Measurements from ENCODE around the gene SLC27A1.

SLC27A1 gene

GRCh38 chr19:17534767-17535166, 64.4 kb downstream of the SLC27A1 start:
- no peak for TF ChIP-seq CTCF (IDR thresholded peaks at IDR 0.05; ENCODE audit: insufficient read depth, low read length, missing control alignments)
- ChIA-PET POLR2A (no interaction called here), CTCF (interaction anchor here (1.3 kb wide), 1 partner anchor 12 kb away, joined by 3 read pairs; no protein-coding TSS in a partner anchor)
- DNase-seq (ENCODE audit: low read depth, low spot score): no peak
- no peak overlapping the region for H3K4me3 ChIP-seq (ENCODE audit: low read depth, low read length)

GRCh38 chr19:17536955-17537354, 66.6 kb downstream of the SLC27A1 start:
- no peak overlapping the region for H3K4me3 ChIP-seq (ENCODE audit: low read depth, low read length)
- ChIA-PET POLR2A (interaction anchor here (1.2 kb wide), 1 partner anchor 16 kb away, joined by 4 read pairs; no protein-coding TSS in a partner anchor), CTCF (interaction anchor here (0.9 kb wide), 1 partner anchor 24 kb away, joined by 4 read pairs; no protein-coding TSS in a partner anchor)
- TF ChIP-seq CTCF (IDR thresholded peaks at IDR 0.05; ENCODE audit: insufficient read depth, low read length, missing control alignments): no peak
- DNase-seq (ENCODE audit: low read depth, low spot score): no peak

GRCh38 chr19:17538684-17539237, 68.4 kb downstream of the SLC27A1 start:
- ChIA-PET CTCF (interaction anchor here (1.2 kb wide), 1 partner anchor 14 kb away, joined by 3 read pairs; no protein-coding TSS in a partner anchor), POLR2A (interaction anchor here (1.1 kb wide), 1 partner anchor 20 kb away, joined by 3 read pairs; no protein-coding TSS in a partner anchor)
- TF ChIP-seq CTCF (IDR thresholded peaks at IDR 0.05; ENCODE audit: insufficient read depth, low read length, missing control alignments): no peak
- H3K4me3 ChIP-seq (ENCODE audit: low read depth, low read length): peak overlapping the region; percentile 55
- DNase-seq (ENCODE audit: low read depth, low spot score): no peak

- DNase-seq (ENCODE audit: low read depth, low spot score): no peak
- peak; percentile 36 for TF ChIP-seq CTCF (IDR thresholded peaks at IDR 0.05; ENCODE audit: insufficient read depth, low read length, missing control alignments)
- H3K4me3 ChIP-seq (ENCODE audit: low read depth, low read length): peak overlapping the region; percentile 55
- CTCF ChIA-PET: interaction anchor here (1.2 kb wide), 1 partner anchor 14 kb away, joined by 3 read pairs; no protein-coding TSS in a partner anchor
- POLR2A ChIA-PET: interaction anchor here (1.1 kb wide), 1 partner anchor 21 kb away, joined by 3 read pairs; no protein-coding TSS in a partner anchor
Observed at GRCh38 chr19:17539238-17540117, 69.2 kb downstream of the SLC27A1 start.

- TF ChIP-seq CTCF (IDR thresholded peaks at IDR 0.05; ENCODE audit: insufficient read depth, low read length, missing control alignments): no peak
- no peak overlapping the region for H3K4me3 ChIP-seq (ENCODE audit: low read depth, low read length)
- DNase-seq (ENCODE audit: low read depth, low spot score): no peak
- ChIA-PET CTCF (no interaction called here), POLR2A (interaction anchor here (1.1 kb wide), 1 partner anchor 22 kb away, joined by 3 read pairs; no protein-coding TSS in a partner anchor)
Observed at GRCh38 chr19:17540174-17540573, 69.8 kb downstream of the SLC27A1 start.

- CTCF ChIA-PET: no interaction called here
- H3K4me3 ChIP-seq (ENCODE audit: low read depth, low read length): no peak overlapping the region
- POLR2A ChIA-PET: no interaction called here
- DNase-seq (ENCODE audit: low read depth, low spot score): no peak
- no peak for TF ChIP-seq CTCF (IDR thresholded peaks at IDR 0.05; ENCODE audit: insufficient read depth, low read length, missing control alignments)
Observed at GRCh38 chr19:17541184-17541759, 70.9 kb downstream of the SLC27A1 start.
